ENCODE data around the gene TMEM132D.

- TF ChIP-seq POLR2A (IDR thresholded peaks at IDR 0.05; ENCODE audit: low read depth, low read length) (no peak), USF2 (IDR thresholded peaks at IDR 0.05; ENCODE audit: low read depth, low read length) (no peak), CTCF (conservative IDR thresholded peaks at IDR 0.05; ENCODE audit: low read depth, low read length) (no peak), MAFK (IDR thresholded peaks at IDR 0.05; ENCODE audit: low read depth, low read length) (no peak), SMC3 (IDR thresholded peaks at IDR 0.05; ENCODE audit: low read depth, low read length) (no peak), CHD1 (IDR thresholded peaks at IDR 0.05; ENCODE audit: low read depth, low read length) (no peak), RCOR1 (IDR thresholded peaks at IDR 0.05; ENCODE audit: insufficient replicate concordance, low read length) (no peak), RAD21 (IDR thresholded peaks at IDR 0.05; ENCODE audit: low read length) (no peak), RFX5 (IDR thresholded peaks at IDR 0.05; ENCODE audit: low read depth, low read length) (no peak), MXI1 (IDR thresholded peaks at IDR 0.05; ENCODE audit: borderline replicate concordance, low read depth, low read length) (no peak)
Measured at GRCh38 chr12:129566800-129567199, 337.0 kb downstream of the TMEM132D start.
